ELR (cell line): ENCODE measurements around the gene CD274.
"Not testable (repeated sequence)": the region's sequence is repeated elsewhere in the genome, so short reads cannot be mapped to it uniquely, and the experiment has no call there.

Experiments
- DNase-seq: peaks from one replicate; pipeline ENCODE4 v3.0.0-alpha.2; 2015; ENCODE audit warnings: low read depth

Gene CD274

GRCh38 chr9:5438301-5439162 lies 11.8 kb upstream of the CD274 start:
- peak; percentile 29 for DNase-seq

- DNase-seq: no peak
Measured at GRCh38 chr9:5440426-5440825, 9.9 kb upstream of the CD274 start.

GRCh38 chr9:5441043-5441442 lies 9.3 kb upstream of the CD274 start:
- peak; percentile 88 for DNase-seq

- peak; percentile 73 for DNase-seq
Measured at GRCh38 chr9:5442400-5443011, 7.8 kb upstream of the CD274 start.

- no peak for DNase-seq
Measured at GRCh38 chr9:5443850-5444249, 6.5 kb upstream of the CD274 start.

- not testable (repeated sequence) for DNase-seq
Measured at GRCh38 chr9:5445096-5445495, 5.2 kb upstream of the CD274 start.

GRCh38 chr9:5445886-5446285 lies 4.5 kb upstream of the CD274 start:
- no peak for DNase-seq

- DNase-seq: peak; percentile 78
Measured at GRCh38 chr9:5446451-5447236, 3.7 kb upstream of the CD274 start.

- DNase-seq: no peak
Measured at GRCh38 chr9:5447337-5447736, 3.0 kb upstream of the CD274 start.

GRCh38 chr9:5448016-5448415 lies 2.3 kb upstream of the CD274 start:
- DNase-seq: no peak

- DNase-seq: no peak
Measured at GRCh38 chr9:5448461-5449435, 1.6 kb upstream of the CD274 start.

- peak; percentile 43 for DNase-seq
Measured at GRCh38 chr9:5449521-5450358, 602 bp upstream of the CD274 start.

- no peak for DNase-seq
Measured at GRCh38 chr9:5452286-5452609, 1.9 kb downstream of the CD274 start.

- peak; percentile 49 for DNase-seq
Measured at GRCh38 chr9:5453004-5453403, 2.7 kb downstream of the CD274 start.

- no peak for DNase-seq
Measured at GRCh38 chr9:5453673-5454072, 3.3 kb downstream of the CD274 start.

- peak; percentile 93 for DNase-seq
Measured at GRCh38 chr9:5455181-5455580, 4.8 kb downstream of the CD274 start.

- DNase-seq: no peak
Measured at GRCh38 chr9:5459289-5459829, 9.0 kb downstream of the CD274 start.

GRCh38 chr9:5460157-5460556 lies 9.8 kb downstream of the CD274 start:
- no peak for DNase-seq

GRCh38 chr9:5464831-5465330 lies 14.5 kb downstream of the CD274 start:
- DNase-seq: not testable (repeated sequence)

- no peak for DNase-seq
Measured at GRCh38 chr9:5466005-5466404, 15.7 kb downstream of the CD274 start.
